HepG2 (cell line): ENCODE data around the gene PSORS1C2. TPM values are rescaled to one million over a fixed set of nuclear protein-coding genes. Genes with fewer than 3 reads are reported as not detected.

ENCODE experiments used
- ATAC-seq: fragments of 200-7000 bp; cut with Tn5 transposase; 3 replicates; pipeline ENCODE4 v1.9.1; 2020; ENCODE audit warnings: mild to moderate bottlenecking, moderate library complexity
- BruUV-seq: library from RNA; stranded (reverse); fragments of 400-500 nt; replicated peaks from 2 replicates; lab custom pipeline; 2021; lab: Mats Ljungman, UMichigan
- CTCF ChIA-PET: fragments of 300-600 bp; formaldehyde crosslinking; extraction: SDS; loops from one replicate; lab custom pipeline; 2021; ENCODE audit warnings: low total read pairs, inconsistent platforms, low intra/inter-chr PET ratio; lab: Yijun Ruan, JAX
- POLR2A ChIA-PET: fragments of 350-600 bp; sonication (Branson Sonifier 250); formaldehyde crosslinking; loops from one replicate; lab custom pipeline; 2020; ENCODE audit warnings: antibody characterized with exemption, inconsistent platforms; lab: Yijun Ruan, JAX
- DNase-seq: peaks from one replicate; pipeline ENCODE4 v3.0.0-alpha.2; 2015; ENCODE audit warnings: low spot score
- FAIRE-seq: peaks from 3 replicates; lab custom pipeline; 2011; peaks lifted over from hg19 to GRCh38; lab: Jason Lieb, UNC
- H2AFZ ChIP-seq: one replicate; pipeline ENCODE4 v1.6.1; 2011; ENCODE audit warnings: low read length, inconsistent platforms
- H3K27ac ChIP-seq: fragments of 300-600 bp; 3 replicates; pipeline ENCODE4 v1.8.0; 2011; ENCODE audit warnings: mixed run types, mild to moderate bottlenecking, mixed read lengths, low read length, inconsistent platforms; ENCODE audit not compliant: insufficient read depth; ENCODE audit errors: extremely low read length
- H3K27me3 ChIP-seq, 2 experiments: fragments of 200-600 bp in 1 of 2; 2 replicates in 1 of 2; 3 replicates in 1 of 2; pipeline versions ENCODE4 v1.6.0 to v1.8.0; 2011; ENCODE audit warnings: low read length in 2 of 2, mild to moderate bottlenecking in 2 of 2, moderate library complexity in 2 of 2, inconsistent platforms in 1 of 2; ENCODE audit not compliant: insufficient read depth in 2 of 2, control insufficient read depth in 1 of 2
- H3K36me3 ChIP-seq, 2 experiments: fragments of 200-600 bp in 1 of 2; replicated peaks in 1 of 2; 2 replicates in 1 of 2; 3 replicates in 1 of 2; pipeline versions ENCODE4 v1.5.1 to v1.8.0; 2011; ENCODE audit warnings: low read length in 2 of 2, inconsistent platforms in 1 of 2; ENCODE audit not compliant: insufficient read depth in 2 of 2, control insufficient read depth in 1 of 2
- H3K4me1 ChIP-seq: 2 replicates; pipeline ENCODE4 v1.5.1; 2012; ENCODE audit warnings: low read length, inconsistent platforms; ENCODE audit not compliant: insufficient read depth
- H3K4me2 ChIP-seq: 2 replicates; pipeline ENCODE4 v1.6.0; 2011; ENCODE audit warnings: low read depth, low read length, inconsistent platforms
- H3K4me3 ChIP-seq, 3 experiments: fragments of 200-600 bp in 1 of 3; sonication (generic), shearing (Covaris generic) in 1 of 3; replicated peaks in 1 of 3; 2 replicates each; pipeline ENCODE4 v1.5.1; 2011 to 2016; ENCODE audit warnings: low read length in 3 of 3, inconsistent platforms in 2 of 3, low read depth in 2 of 3, mild to moderate bottlenecking in 2 of 3, control low read depth in 1 of 3, mixed read lengths in 1 of 3; ENCODE audit not compliant: insufficient read depth in 1 of 3
- H3K79me2 ChIP-seq: one replicate; pipeline ENCODE4 v1.6.1; 2011; ENCODE audit warnings: low read length, inconsistent platforms; ENCODE audit not compliant: insufficient read depth
- H3K9ac ChIP-seq: 2 replicates; pipeline ENCODE4 v1.6.0; 2011; ENCODE audit warnings: mild to moderate bottlenecking, low read depth, low read length, inconsistent platforms; ENCODE audit not compliant: insufficient read depth
- H3K9me3 ChIP-seq: 2 replicates; pipeline ENCODE4 v1.5.1; 2012; ENCODE audit warnings: mild to moderate bottlenecking, low read length
- H4K20me1 ChIP-seq: 2 replicates; pipeline ENCODE4 v1.6.0; 2011; ENCODE audit warnings: inconsistent platforms, mild to moderate bottlenecking, low read length, moderate library complexity; ENCODE audit not compliant: insufficient read depth
- CEBPB ChIP-seq: IDR thresholded peaks from 2 replicates; pipeline ENCODE4 v1.6.1; 2011; ENCODE audit warnings: low read depth, low read length, improper control_type of control experiment, borderline replicate concordance
- DNMT3B ChIP-seq: conservative IDR thresholded peaks from 2 replicates; pipeline ENCODE4 v1.6.1; 2016; ENCODE audit warnings: missing biosample characterization, control low read depth
- HDAC6 ChIP-seq: fragments of 200-600 bp; sonication (generic); IDR thresholded peaks from 2 replicates; pipeline ENCODE4 v1.7.0; 2017; ENCODE audit warnings: mild to moderate bottlenecking, antibody characterized with exemption, low read length, low read depth
- HNRNPL ChIP-seq: fragments of 200-400 bp; formaldehyde crosslinking; IDR thresholded peaks from 2 replicates; pipeline ENCODE4 v1.6.1; 2017; ENCODE audit warnings: mild to moderate bottlenecking, low read depth, low read length
- KAT8 ChIP-seq: IDR thresholded peaks from 2 replicates; pipeline ENCODE4 v1.6.1; 2016; ENCODE audit warnings: missing genetic modification reagents, missing compliant biosample characterization
- NR2C2 ChIP-seq: sonication (generic); formaldehyde crosslinking; IDR thresholded peaks from 2 replicates; pipeline ENCODE4 v1.4.0; 2020; ENCODE audit warnings: missing genetic modification reagents, mild to moderate bottlenecking, moderate library complexity, borderline replicate concordance
- RORA ChIP-seq: sonication (generic); formaldehyde crosslinking; IDR thresholded peaks from 2 replicates; pipeline ENCODE4 v1.5.0; 2020; ENCODE audit warnings: mild to moderate bottlenecking, missing genetic modification reagents, moderate library complexity
- SETDB1 ChIP-seq: sonication (generic); formaldehyde crosslinking; IDR thresholded peaks from 2 replicates; pipeline ENCODE4 v1.5.1; 2020; ENCODE audit warnings: missing genetic modification reagents, mild to moderate bottlenecking, borderline replicate concordance
- SP2 ChIP-seq: sonication (generic); formaldehyde crosslinking; IDR thresholded peaks from 2 replicates; pipeline ENCODE4 v1.5.1; 2020; ENCODE audit warnings: mild to moderate bottlenecking, missing genetic modification reagents
- ZFYVE20 ChIP-seq: sonication (generic); formaldehyde crosslinking; IDR thresholded peaks from 2 replicates; pipeline ENCODE4 v1.8.0; 2023; ENCODE audit warnings: low read depth, mild to moderate bottlenecking, moderate library complexity, missing genetic modification reagents, borderline replicate concordance
- ZIK1 ChIP-seq: sonication (generic); formaldehyde crosslinking; IDR thresholded peaks from 2 replicates; pipeline ENCODE4 v1.5.0; 2020; ENCODE audit warnings: mild to moderate bottlenecking, low read depth, missing genetic modification reagents, borderline replicate concordance
- ZNF256 ChIP-seq: sonication (generic); formaldehyde crosslinking; conservative IDR thresholded peaks from 2 replicates; pipeline ENCODE4 v1.4.0; 2020; ENCODE audit warnings: missing genetic modification reagents
- ZNF331 ChIP-seq: sonication (generic); formaldehyde crosslinking; IDR thresholded peaks from 2 replicates; pipeline ENCODE4 v1.4.0; 2020; ENCODE audit warnings: missing genetic modification reagents
- ZNF576 ChIP-seq: sonication (generic); formaldehyde crosslinking; IDR thresholded peaks from 2 replicates; pipeline ENCODE4 v1.4.0; 2020; ENCODE audit warnings: mild to moderate bottlenecking, missing genetic modification reagents
- ZNF740 ChIP-seq: sonication (generic); formaldehyde crosslinking; IDR thresholded peaks from 2 replicates; pipeline ENCODE4 v1.4.0; 2020; ENCODE audit warnings: missing genetic modification reagents
- ZNF776 ChIP-seq: sonication (generic); formaldehyde crosslinking; IDR thresholded peaks from 2 replicates; pipeline ENCODE4 v1.4.0; 2020; ENCODE audit warnings: mild to moderate bottlenecking, missing genetic modification reagents
- ZNF788 ChIP-seq: sonication (generic); formaldehyde crosslinking; IDR thresholded peaks from 2 replicates; pipeline ENCODE4 v1.5.0; 2020; ENCODE audit warnings: mild to moderate bottlenecking, missing genetic modification reagents, borderline replicate concordance
- ZNF839 ChIP-seq: sonication (generic); formaldehyde crosslinking; IDR thresholded peaks from 2 replicates; pipeline ENCODE4 v1.4.0; 2020; ENCODE audit warnings: missing genetic modification reagents, mild to moderate bottlenecking, borderline replicate concordance
- WGBS: methylation state at CpG from one replicate; pipeline ENCODE4 v1.1.6; 2017; ENCODE audit warnings: low lambda C conversion rate; 5-methylcytosine and 5-hydroxymethylcytosine counted together
- in situ Hi-C: cut with HindIII; loops from 2 replicates; pipeline ENCODE4 v1.10.0; 2017; ENCODE audit warnings: low pct_unique_long_range_greater_than_20kb; ENCODE audit not compliant: extremely low pct_ligation_motif_present
- intact Hi-C: fragments of 100-400 bp; cut with micrococcal nuclease; formaldehyde crosslinking; loops from one replicate; pipeline ENCODE4 v1.10.0; 2022; ENCODE audit not compliant: unreplicated experiment
- polyA plus RNA-seq, 8 experiments: library from polyadenylated mRNA; depleted of rRNA in 3 of 8; stranded (reverse) in 7 of 8; unstranded in 1 of 8; fragments of >200 nt; fragmentation: Illumina TruSeq in 4 of 8; extraction: Trizol in 4 of 8; gene quantifications; 2 replicates each; pipeline versions ENCODE4 v1.2.1 to v1.2.3, GENCODE V29; 2011 to 2016; ENCODE audit warnings: low read depth in 4 of 8, missing spikeins in 1 of 8, mixed read lengths in 1 of 8; ENCODE audit not compliant: insufficient read depth in 1 of 8
- total RNA-seq, 5 experiments: library from RNA; depleted of rRNA; stranded (reverse); fragments of >200 nt; fragmentation: Illumina TruSeq; extraction: Trizol; gene quantifications; 2 replicates each; pipeline ENCODE4 v1.2.3, GENCODE V29; 2016; ENCODE audit warnings: low read depth in 1 of 5
- TF ChIP-seq, protein P1 (sequence below): sonication (generic); formaldehyde crosslinking; IDR thresholded peaks from 2 replicates; pipeline ENCODE4 v1.4.0; 2020; ENCODE audit warnings: missing genetic modification reagents
- TF ChIP-seq, protein P2 (sequence below): sonication (generic); formaldehyde crosslinking; IDR thresholded peaks from 2 replicates; pipeline ENCODE4 v1.5.1; 2020; ENCODE audit warnings: mild to moderate bottlenecking, missing genetic modification reagents, moderate library complexity

PSORS1C2 gene
- total and polyA plus RNA-seq, 2 of the 13 experiments (the other 11 are each of a cell fraction or from before 2014, with no cell fraction given), result not detected

GRCh38 chr6:31103136-31103535 is 35.7 kb downstream of the PSORS1C2 start:
- Histone ChIP-seq H3K27me3 (no peaks in the 10 kb centered on the region), H4K20me1 (no peaks in the 10 kb centered on the region), H3K4me3 (no peak overlapping the region), H3K79me2 (no peaks in the 10 kb centered on the region), H3K4me2 (no peak overlapping the region), H3K9me3 (no peaks in the 10 kb centered on the region), H3K4me1 (no peaks in the 10 kb centered on the region), H3K9ac (no peak overlapping the region), H2AFZ (no peak overlapping the region), H3K36me3 (no peaks in the 10 kb centered on the region), H3K27ac (no peak overlapping the region)
- DNase-seq, result no peak
- 88% methylated on average over 2 of the region's 2 CpGs for WGBS
- ChIA-PET POLR2A (no interaction called here), CTCF (no interaction called here)
- no peak for TF ChIP-seq ZIK1
- no peak for TF ChIP-seq ZNF788 (CRISPR knock-in tag)
- no peak for TF ChIP-seq SP2
- no peak for TF ChIP-seq ZNF576 (CRISPR knock-in tag)
- no peak for TF ChIP-seq CEBPB
- TF ChIP-seq ZFYVE20, result no peak
- no peak for TF ChIP-seq RORA (CRISPR knock-in tag)
- no peak for TF ChIP-seq ZNF776 (CRISPR knock-in tag)
- no peak for TF ChIP-seq DNMT3B (CRISPR knock-in tag)
- TF ChIP-seq HNRNPL, result no peak
- no peak for TF ChIP-seq ZNF839 (CRISPR knock-in tag)
- no peak for TF ChIP-seq HDAC6
- TF ChIP-seq ZNF256 (CRISPR knock-in tag), result no peak
- TF ChIP-seq ZNF331, result no peak
- no peak for TF ChIP-seq ZNF740 (CRISPR knock-in tag)
- no peak for TF ChIP-seq NR2C2
- TF ChIP-seq, protein P1, sequence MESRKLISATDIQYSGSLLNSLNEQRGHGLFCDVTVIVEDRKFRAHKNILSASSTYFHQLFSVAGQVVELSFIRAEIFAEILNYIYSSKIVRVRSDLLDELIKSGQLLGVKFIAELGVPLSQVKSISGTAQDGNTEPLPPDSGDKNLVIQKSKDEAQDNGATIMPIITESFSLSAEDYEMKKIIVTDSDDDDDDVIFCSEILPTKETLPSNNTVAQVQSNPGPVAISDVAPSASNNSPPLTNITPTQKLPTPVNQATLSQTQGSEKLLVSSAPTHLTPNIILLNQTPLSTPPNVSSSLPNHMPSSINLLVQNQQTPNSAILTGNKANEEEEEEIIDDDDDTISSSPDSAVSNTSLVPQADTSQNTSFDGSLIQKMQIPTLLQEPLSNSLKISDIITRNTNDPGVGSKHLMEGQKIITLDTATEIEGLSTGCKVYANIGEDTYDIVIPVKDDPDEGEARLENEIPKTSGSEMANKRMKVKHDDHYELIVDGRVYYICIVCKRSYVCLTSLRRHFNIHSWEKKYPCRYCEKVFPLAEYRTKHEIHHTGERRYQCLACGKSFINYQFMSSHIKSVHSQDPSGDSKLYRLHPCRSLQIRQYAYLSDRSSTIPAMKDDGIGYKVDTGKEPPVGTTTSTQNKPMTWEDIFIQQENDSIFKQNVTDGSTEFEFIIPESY (CRISPR knock-in tag), result no peak
- TF ChIP-seq KAT8 (CRISPR knock-in tag), result no peak
- TF ChIP-seq, protein P2, sequence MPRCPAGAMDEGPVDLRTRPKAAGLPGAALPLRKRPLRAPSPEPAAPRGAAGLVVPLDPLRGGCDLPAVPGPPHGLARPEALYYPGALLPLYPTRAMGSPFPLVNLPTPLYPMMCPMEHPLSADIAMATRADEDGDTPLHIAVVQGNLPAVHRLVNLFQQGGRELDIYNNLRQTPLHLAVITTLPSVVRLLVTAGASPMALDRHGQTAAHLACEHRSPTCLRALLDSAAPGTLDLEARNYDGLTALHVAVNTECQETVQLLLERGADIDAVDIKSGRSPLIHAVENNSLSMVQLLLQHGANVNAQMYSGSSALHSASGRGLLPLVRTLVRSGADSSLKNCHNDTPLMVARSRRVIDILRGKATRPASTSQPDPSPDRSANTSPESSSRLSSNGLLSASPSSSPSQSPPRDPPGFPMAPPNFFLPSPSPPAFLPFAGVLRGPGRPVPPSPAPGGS (CRISPR knock-in tag), result no peak
- no peak for TF ChIP-seq SETDB1 (CRISPR knock-in tag)
- no peak for ATAC-seq
- FAIRE-seq, result no peak
- BruUV-seq, result no TSS peak
- in situ Hi-C loops, result no loop called here
- intact Hi-C loops, result no loop called here
